GM18909 (cell line): Measurements from ENCODE around the gene CDKN1A.
"Not testable (repeated sequence)": the region's sequence is repeated elsewhere in the genome, so short reads cannot be mapped to it uniquely, and the experiment has no call there.

Experiments
- ATAC-seq: cut with Tn5 transposase; IDR thresholded peaks from one replicate; pipeline ENCODE4 v1.9.1; 2021; ENCODE audit warnings: mild to moderate bottlenecking; ENCODE audit not compliant: unreplicated experiment, poor library complexity

The CDKN1A gene

DNA sequence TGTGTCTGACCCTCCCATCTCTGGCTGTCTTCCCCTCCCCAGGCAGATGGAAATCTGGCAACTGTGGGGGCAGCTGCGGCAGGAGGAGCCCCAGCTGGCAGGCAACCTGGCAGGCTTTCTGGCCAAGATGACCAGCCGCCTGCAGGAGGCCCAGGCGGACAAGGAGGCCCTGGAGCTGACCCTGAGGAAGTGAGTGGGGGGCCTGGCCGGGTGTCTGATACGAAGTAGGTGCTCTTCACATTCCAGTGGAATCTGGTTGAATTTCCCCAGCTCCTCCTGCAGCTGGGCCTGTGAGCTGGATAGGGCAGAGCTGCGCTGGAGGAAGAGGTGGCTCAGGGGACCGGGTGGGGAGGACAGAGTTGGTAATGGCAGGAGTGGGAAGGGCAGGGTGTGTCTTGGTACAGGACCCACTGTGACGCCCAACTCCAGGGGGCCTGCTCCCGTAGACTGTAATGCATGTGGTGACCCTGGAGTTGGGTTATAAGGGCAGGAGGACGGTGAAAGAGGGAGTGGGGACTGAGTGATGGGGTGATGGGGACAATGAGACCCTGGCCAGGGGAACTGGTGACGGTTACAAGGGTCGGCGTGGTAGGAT is 38.8 kb downstream of the CDKN1A start:
- ATAC-seq = no peak

- ATAC-seq = no peak
These were observed 39.5 kb downstream of the CDKN1A start for GRCh38 chr6:36717871-36718540.

GRCh38 chr6:36718560-36718959 is 40.0 kb downstream of the CDKN1A start:
- no peak for ATAC-seq

DNA sequence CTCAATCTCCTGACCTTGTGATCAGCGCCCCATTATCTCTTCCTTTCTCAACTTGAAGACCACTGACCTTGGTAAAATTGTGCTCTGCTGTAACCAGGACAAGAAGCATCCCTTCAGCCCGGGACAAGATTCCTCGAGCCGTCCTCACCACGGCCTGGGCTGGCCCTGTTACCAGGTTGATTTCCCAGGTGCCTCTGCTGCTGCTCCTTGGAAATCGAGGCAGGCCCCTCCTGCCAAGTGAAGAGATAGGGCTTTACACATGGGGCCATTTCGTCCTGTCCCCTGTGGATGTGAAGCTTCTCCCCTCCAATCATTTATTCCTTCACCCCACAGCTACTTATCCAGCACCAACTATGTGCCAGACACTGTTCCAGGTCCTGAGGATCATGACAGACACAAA is 40.6 kb downstream of the CDKN1A start:
- no peak for ATAC-seq

DNA sequence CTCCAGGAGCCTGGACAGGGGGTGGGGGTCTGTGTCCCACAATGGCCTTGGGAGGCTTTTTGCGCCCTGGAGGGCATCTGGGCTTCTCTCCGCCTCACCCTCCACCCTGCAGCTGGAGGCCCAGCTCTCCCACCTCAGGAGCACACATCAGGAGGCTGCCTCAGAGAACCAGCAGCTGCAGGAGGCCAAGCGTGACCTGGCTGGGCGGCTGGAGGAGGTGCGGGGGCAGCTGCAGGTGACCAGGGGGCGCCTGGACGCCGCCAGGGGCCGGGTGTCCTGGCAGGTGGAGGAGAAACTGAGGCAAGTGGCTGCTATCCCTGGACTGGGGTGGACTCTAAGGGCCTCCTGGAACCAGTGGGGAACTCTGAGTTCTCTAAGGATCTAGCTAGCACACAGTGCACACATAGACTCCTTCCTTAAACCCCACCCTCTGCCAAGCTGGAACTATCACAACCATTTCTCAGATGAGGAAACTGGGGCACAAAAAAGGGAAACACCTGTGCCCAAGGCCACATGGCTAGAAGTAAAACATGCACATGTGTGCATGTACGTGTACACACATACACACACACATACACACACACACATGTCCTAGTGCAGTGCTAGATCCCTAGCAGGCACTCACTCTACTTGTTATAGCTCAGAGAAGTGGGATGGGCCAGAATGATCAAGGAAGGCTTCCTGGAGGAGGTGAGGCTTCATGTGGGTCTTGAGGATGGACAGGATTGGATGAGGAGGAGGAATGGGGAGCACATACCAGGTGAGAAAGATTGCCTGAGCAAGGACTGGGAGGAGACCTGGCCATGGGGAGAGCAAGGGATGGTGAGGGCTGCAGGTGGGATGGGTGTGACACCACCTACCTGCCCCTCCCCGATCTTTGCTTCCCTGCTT is 42.0 kb downstream of the CDKN1A start:
- no peak for ATAC-seq

- no peak for ATAC-seq
These were observed 43.0 kb downstream of the CDKN1A start for GRCh38 chr6:36721369-36722140.

- no peak for ATAC-seq
These were observed 43.9 kb downstream of the CDKN1A start for GRCh38 chr6:36722365-36722764.

DNA sequence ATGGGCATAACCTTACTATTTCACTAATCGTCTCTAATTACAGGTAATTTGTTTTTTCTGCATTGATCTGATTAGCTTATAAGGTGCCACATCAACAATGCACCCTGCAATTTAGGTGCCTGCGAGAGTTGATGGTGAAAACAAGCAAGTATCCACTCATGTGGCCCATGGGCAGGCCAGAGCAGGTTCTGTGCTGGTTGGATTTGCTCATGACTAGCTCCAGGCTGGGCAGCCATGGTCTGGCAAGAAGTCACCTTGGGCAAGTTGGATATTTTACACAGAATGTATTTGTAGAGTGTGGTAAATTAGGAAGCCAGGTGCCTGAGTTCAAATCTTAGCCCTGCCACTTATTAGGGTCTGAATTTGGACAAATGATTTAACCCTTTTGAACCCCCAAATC is 44.4 kb downstream of the CDKN1A start:
- ATAC-seq = no peak

DNA sequence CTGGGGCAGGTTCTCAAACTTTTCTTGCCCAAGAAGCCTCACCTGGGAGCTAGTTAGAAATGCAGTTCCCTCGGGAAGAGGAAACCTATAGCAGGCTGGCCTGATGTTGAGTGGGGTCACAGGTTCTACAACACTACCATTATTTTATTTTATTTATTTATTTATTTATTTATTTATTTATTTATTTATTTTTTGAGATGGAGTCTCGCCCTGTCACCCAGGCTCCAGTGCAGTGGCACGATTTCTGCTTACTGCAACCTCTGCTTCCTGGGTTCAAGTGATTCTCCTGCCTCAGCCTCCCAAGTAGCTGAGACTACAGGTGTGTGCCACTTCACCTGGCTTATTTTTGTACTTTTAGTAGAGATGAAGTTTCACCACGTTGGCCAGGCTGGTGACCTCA is 45.5 kb downstream of the CDKN1A start:
- ATAC-seq = not testable (repeated sequence)

GRCh38 chr6:36724514-36725390 is 46.2 kb downstream of the CDKN1A start:
- no peak for ATAC-seq

GRCh38 chr6:36725581-36725980 is 47.1 kb downstream of the CDKN1A start:
- ATAC-seq = no peak

GRCh38 chr6:36727505-36728021 is 49.0 kb downstream of the CDKN1A start:
- no peak for ATAC-seq

DNA sequence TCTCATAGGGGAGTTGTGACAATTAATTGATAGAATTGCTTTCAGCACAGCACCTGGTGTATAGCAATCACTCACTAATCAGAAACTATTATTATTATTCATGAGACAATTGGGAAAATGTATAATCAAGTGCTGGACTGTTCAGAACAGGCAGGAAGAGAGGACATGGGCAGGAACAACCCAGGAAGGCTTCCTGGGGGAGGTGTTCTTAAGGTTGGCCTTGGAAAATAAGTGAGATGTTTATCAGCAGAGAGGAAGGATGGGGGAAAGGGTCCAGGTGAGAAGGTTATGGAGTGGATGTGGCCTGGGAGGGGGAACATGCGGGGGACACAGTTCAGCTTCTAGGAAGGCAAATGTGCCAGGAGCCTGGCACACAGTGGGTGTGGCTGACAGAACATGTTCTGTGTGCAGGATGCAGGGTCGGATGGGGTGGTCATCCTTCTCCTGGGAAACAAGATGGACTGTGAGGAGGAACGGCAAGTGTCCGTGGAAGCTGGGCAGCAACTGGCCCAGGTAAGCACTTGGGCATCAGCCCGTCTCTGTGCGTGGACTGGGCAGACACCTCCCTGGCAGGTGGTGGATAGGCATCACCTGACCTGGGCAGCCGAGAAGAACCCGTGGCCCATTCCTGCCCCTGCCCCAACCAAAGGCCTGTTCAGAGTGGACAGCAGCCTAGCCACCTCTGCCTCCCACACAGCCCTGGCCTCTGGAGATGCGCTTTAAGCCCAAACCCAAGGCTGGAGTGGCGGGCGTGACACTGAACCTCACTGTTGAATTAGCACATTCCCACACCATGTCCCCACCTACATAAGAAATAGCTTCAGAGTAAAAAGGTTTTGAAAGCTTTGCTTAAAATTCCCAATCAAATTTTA is 50.0 kb downstream of the CDKN1A start:
- no peak for ATAC-seq

GRCh38 chr6:36729161-36729524 is 50.6 kb downstream of the CDKN1A start:
- no peak for ATAC-seq

GRCh38 chr6:36730424-36731380 is 52.2 kb downstream of the CDKN1A start:
- ATAC-seq = no peak

DNA sequence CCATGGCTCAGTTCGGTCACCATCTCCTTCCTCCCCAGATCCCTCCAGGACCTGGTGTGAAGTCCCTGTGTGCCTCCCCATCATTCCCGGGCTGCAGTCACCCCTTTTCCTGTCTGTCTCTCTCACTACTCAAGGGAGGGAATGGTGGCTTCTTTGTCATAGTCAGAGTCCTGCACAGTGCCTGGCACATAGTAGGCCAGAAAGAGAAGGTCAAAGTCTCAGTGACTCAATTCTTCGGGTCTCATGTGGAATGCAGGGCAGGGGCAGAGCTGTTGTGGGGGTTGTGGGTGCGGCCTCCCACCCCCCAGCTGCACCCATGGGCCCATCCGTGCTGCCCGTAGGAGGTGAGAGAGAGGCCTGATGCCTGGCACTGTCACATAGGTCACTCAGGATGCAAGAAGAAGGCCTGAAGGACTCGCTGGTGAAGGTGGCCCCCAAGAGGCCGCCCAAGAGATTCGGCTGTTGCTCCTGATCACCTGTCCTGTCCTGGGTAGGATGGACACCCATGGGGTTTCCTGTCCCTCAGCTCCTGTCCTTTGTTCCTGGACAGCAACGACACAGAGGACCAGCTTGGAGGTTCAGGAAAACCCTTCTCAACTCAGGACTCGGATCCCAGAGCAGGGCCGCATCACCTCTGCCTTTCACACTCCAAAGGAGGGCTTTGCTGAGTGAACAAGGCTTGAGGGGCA is 53.3 kb downstream of the CDKN1A start:
- ATAC-seq = no peak

DNA sequence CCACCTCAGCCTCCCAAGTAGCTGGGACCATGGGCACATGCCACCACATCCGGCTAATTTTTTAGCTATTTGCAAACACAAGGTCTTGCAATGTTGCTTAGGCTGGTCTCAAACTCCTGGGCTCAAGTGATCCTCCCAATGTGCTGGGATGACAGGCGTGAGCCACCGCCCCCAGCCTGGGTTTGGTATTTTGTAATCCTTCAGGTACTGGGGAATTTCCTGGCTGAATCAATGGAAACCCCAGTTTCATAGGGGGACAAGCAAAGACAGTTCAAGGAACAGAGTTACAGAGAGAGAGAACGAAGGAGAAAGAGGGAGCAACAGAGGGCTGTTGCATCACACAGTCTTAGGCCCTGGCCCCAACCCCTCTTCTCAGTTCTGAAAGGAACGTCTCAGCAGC is 54.8 kb downstream of the CDKN1A start:
- ATAC-seq = no peak
